Adrenal gland (tissue), 5 donors: ENCODE results near the gene AGBL1.

ENCODE experiments used
- POLR2A ChIP-seq, 2 donors: fragments of 450-650 bp; IDR thresholded peaks; one replicate each; pipeline ENCODE4 v1.6.1; 2017; ENCODE audit warnings: antibody characterized with exemption in 2 of 2, mild to moderate bottlenecking in 2 of 2, moderate library complexity in 1 of 2
- TF ChIP-seq, protein P1 (sequence below), 6 experiments: fragments of 450-650 bp in 4 of 6; fragments of 200-600 bp in 2 of 6; sonication (generic) in 1 of 6; IDR thresholded peaks; 1 replicate in 5 of 6; 2 replicates in 1 of 6; pipeline versions ENCODE4 v1.5.1 to v1.8.0; 2016 to 2021; ENCODE audit warnings: antibody characterized with exemption in 6 of 6, mild to moderate bottlenecking in 2 of 6, moderate library complexity in 1 of 6
- donor health status: DM: no; HTN: no; CAD: no.

- TF ChIP-seq, protein P1, sequence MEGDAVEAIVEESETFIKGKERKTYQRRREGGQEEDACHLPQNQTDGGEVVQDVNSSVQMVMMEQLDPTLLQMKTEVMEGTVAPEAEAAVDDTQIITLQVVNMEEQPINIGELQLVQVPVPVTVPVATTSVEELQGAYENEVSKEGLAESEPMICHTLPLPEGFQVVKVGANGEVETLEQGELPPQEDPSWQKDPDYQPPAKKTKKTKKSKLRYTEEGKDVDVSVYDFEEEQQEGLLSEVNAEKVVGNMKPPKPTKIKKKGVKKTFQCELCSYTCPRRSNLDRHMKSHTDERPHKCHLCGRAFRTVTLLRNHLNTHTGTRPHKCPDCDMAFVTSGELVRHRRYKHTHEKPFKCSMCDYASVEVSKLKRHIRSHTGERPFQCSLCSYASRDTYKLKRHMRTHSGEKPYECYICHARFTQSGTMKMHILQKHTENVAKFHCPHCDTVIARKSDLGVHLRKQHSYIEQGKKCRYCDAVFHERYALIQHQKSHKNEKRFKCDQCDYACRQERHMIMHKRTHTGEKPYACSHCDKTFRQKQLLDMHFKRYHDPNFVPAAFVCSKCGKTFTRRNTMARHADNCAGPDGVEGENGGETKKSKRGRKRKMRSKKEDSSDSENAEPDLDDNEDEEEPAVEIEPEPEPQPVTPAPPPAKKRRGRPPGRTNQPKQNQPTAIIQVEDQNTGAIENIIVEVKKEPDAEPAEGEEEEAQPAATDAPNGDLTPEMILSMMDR (IDR thresholded peaks at IDR 0.05) = no peak
- no peak for TF ChIP-seq POLR2A (IDR thresholded peaks at IDR 0.05)
These were observed 57.2 kb downstream of the AGBL1 start for GRCh38 chr15:86136861-86137260.
